ENCODE data around the gene XRRA1.
"Not testable (repeated sequence)": the region's sequence is repeated elsewhere in the genome, so short reads cannot be mapped to it uniquely, and the experiment has no call there.

XRRA1 gene, protein sequence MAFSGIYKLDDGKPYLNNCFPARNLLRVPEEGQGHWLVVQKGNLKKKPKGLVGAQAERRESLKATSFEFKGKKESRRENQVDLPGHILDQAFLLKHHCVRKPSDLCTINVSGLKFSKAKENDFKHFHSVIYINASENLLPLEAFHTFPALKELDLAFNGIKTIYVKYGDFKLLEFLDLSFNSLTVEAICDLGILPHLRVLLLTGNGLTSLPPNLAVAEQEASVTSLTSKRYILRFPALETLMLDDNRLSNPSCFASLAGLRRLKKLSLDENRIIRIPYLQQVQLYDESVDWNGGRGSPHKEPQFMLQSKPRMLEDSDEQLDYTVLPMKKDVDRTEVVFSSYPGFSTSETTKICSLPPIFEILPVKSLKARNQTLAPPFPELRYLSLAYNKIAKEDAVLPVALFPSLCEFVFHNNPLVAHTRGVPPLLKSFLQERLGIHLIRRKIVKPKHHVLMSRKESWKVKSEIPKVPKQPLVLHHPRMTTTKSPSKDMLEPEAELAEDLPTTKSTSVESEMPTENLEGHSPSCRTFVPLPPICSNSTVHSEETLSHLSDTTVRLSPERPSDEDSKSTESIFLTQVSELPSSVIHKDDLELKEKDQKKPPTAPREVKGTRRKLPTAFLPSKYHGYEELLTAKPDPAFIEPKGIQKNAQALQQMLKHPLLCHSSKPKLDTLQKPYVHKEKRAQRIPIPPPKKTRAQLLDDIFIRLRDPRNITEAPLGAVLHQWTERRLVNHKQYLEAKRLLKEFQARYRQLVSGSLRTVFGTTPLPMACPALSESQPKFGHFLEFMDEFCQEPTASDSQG

DNA sequence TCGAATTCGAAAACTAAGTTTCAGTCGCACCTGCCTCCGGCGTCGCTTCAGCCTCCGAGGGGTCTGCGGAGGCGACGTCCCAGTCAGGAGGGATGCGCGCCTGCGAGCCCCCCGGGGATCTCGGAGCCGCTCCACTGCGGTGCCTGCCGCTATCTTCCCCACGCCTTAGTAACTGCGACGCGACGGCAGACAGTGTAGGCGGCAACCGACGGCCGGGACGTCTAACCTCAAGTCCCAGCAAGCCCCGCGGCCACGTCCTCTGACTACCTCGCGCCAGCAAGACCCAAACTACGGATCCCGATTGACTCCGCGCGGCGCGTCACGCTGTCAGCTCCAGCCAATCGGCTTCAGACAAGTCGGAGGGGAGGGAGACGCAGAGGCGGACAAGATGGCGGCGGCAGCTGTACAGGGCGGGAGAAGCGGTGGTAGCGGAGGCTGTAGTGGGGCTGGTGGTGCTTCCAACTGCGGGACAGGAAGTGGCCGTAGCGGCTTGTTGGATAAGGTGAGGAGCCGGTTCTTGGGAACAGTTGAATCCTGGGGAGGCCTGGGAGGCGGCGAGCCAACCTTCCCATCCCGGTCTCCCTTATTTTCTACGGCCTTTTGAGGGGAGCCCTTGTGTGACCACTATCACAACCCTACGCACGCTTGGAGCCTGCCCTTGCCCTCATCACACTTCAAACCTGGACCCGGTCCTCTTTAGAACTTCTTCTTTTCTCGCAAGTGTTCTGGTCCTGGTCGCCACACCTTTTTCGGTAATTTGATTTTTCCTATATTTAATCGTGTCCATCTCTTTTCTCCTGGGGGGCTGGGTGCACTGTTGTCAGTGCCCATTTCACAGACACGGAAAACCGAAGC lies at the start of gene XRRA1, which contains the start of gene SPCS2:
TSS of gene XRRA1 (minus strand) at position 194 of the 855 bp plus-strand sequence. CDS start 8,213 bp downstream, outside the sequence.
TSS of gene SPCS2 (plus strand) at position 369 of the 855 bp plus-strand sequence. CDS start at position 389, 20 bp downstream.
- DNase-seq (ENCODE audit: low read depth in 3 of 3, low spot score in 1 of 3): peak; percentile 90 to 94 (median 94)

DNA sequence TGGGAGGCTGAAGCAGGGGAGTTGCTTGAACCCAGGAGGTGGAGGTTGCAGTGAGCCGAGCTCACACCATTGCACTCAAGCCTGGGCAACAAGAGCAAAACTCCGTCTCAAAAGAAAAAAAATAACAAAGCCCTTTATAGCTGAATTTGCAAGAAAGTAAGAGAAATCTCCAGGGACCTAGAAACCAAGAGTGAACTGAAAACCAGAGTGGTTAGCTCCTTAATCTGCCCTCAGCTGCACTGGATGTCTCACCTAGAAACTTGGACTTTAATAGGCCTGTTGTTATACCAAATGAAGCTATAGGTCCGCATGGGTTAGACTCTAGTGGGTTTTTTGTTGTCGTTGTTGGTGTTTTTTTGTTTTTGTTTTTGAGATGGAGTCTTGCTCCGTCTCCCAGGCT lies 44.0 kb upstream of the XRRA1 start:
- no peak for DNase-seq (ENCODE audit: low read depth in 3 of 3, low spot score in 1 of 3)

DNA sequence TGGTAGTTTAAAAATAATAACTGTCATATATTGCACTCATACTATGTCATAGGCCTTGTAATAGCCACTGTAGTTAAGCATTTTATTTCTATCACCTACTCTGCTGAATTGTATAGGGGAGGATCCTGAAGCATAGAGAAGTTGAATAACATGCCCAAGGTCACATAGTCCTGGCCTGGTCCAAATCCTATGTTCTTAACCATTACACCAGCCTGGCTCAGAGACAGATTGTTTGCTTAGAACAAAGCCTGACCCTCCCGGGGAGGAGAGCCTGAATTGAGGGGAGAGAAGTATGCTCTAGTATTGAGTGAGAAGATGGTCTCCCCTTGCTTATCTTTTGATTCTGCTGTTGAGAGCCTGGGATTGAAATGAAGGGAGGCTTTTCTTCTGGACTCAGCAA lies 42.0 kb upstream of the XRRA1 start:
- no peak for DNase-seq (ENCODE audit: low read depth in 3 of 3, low spot score in 1 of 3)

DNA sequence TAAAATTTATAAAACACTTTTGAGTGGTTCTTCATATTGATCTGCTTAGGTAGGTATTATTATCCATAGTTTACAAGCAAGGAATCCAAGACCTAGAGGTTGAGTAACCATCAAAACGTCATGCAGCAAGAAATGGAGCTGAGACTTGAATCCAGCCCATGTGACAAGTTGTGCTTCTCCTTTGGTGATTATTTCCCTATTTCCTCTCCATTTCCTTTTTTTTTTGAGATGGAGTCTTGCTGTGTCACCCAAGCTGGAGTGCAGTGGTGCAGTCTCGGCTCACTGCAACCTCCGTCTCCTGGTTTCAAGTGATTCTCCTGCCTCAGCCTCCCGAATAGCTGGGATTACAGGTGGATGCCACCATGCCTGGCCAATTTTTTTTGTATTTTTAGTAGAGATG lies 41.3 kb upstream of the XRRA1 start:
- DNase-seq (ENCODE audit: low read depth in 3 of 3, low spot score in 1 of 3): not testable (repeated sequence)

DNA sequence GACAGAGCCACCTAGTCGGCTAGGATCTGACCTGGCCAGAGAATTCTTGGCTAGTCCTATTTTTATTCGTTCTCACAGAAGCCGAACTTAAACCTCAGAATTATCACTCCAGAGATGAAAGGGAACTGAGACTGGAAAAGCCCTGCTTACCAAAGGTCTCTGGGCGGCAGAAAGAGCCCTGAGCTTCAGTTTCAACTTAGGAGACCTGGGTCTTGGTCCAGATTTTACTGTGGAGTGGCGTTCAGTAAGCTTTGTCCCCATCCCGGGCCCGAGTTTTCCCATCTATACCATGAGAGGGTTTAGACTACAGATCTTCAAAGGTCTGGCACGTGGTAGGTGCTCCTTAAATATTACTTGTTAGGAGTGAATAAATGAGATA lies 40.4 kb upstream of the XRRA1 start:
- no peak for DNase-seq (ENCODE audit: low read depth in 3 of 3, low spot score in 1 of 3)

DNA sequence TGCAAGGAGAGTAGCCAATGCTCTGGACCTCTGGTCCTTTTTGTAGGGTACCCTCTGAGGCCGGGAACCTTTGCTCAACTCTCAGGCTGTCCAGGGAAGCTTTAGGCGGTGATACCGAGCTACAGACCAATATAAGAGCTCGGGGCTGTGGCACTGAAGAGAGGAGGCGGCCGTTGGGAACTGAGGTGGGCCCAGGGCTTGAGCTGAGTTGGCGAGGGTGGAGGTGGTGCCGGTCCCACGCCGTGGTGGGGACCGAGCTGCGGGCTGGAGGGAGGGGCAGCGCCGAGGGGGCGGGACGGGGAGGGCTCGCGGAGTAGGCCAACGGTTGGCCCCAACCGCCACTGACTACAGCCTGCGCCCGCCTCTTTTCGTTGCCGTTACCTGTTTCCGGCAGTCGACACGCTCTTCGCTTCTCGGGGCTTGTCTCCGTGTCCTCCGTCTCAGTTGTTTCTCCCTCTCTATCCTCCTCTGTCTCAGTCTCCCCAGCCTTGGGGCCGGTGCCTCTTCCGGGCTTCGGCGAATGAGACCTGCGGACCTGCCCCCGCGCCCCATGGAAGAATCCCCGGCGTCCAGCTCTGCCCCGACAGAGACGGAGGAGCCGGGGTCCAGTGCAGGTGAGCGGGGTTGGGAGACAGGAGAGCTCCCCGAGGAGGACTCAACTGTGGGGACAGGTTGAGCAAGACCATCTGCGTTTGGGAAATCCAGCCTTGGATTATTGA lies 39.8 kb upstream of the XRRA1 start, which contains the start of gene NEU3:
TSS of gene NEU3 (plus strand) at position 393 of the 719 bp plus-strand sequence. CDS start at position 521, 128 bp downstream.
- DNase-seq (ENCODE audit: low read depth in 3 of 3, low spot score in 1 of 3): peak; percentile 53 to 72 (median 71)

DNA sequence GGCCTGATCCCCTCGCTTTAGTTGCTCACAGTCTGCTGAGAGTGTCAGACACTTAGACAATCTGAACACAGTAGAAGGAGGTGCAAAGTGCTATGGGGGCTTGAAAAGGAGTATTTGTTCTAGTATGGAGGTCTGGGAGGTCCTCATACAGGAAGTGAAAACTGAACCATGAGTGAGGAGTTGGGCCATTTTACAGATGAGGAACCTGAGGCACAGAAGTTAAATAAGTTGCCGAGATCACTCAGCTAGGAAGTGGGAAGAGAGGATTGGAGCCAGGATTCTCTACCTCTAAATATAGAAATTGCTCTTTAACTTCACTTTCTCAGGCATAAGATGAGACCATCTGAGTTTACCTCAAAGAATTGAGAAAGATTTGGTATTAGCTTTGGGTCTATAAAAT lies 35.8 kb upstream of the XRRA1 start:
- no peak for DNase-seq (ENCODE audit: low read depth in 3 of 3, low spot score in 1 of 3)

DNA sequence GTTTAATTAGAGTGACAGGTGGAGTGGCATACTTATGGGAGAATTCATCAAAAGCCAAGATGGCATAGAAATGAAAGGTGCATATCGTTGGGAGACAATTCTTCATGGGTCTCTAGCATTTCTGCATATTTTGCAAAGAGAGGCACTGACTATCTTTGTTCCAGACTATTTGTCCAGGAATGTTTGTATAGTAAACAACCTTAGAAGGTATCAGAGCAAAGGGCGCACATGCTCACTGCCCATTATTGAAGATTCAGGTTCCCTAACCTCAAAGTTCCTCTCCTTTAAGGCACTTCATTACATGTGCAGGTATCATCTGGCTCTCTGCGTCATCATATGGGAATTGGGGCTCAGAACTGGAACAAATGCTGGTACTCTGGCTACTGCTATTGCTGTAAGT lies 35.2 kb upstream of the XRRA1 start:
- no peak for DNase-seq (ENCODE audit: low read depth in 3 of 3, low spot score in 1 of 3)

DNA sequence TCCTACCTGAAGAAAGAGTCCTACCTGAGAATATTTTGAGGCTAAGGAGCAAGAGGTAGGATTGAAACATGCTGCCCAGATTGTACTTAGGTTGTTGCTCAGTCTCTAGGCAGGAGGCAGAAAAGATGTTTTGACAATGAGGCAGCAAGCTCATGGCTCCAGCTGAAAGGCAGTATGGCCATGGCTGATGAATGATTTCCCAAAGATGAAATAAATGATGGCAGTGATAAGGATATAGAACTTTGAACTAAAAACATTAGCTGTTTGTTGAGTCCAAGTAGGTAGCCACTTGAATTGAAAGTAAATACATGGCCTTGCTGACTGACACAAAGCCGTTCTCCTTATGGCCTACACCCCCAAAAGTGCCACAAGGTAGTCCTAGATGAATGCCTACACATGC lies 33.0 kb upstream of the XRRA1 start:
- no peak for DNase-seq (ENCODE audit: low read depth in 3 of 3, low spot score in 1 of 3)

DNA sequence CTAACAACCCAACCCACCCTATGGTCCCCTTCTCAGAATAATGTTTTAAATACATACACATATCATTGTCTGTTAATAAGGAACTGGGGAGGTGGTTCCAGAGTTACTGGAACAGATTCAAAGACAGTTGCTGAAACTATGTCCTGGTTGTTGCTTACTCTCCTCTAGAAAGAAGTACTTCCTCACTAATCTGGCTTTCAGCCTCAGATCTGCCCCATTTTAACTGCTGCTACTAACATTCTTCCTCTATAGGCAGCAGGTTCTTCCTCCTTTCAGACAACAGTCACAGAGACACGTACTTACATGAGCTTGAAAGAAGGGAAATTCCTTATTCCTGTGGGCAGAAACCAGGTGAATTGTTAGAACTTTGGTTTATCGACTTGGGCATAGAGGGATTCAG lies 31.7 kb upstream of the XRRA1 start:
- no peak for DNase-seq (ENCODE audit: low read depth in 3 of 3, low spot score in 1 of 3)

DNA sequence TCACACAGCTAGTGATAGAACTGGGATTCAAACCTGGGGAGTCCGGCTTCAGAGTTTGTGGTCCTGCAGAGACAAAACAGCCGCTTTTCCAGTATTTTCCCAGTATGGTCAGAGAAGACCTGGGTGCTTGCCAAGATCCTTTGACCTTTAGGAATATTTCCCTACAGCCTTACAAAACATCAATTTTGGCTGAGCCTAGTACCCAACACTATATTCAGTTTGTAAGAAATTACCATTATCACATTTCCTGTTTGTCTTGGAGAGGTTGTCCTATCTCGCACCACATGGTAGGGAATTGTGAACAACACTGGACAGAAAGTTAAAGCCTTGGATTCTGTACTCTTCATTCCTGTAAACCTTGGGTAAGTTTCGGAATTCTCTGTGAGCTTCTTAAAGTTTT lies 29.1 kb upstream of the XRRA1 start:
- no peak for DNase-seq (ENCODE audit: low read depth in 3 of 3, low spot score in 1 of 3)

DNA sequence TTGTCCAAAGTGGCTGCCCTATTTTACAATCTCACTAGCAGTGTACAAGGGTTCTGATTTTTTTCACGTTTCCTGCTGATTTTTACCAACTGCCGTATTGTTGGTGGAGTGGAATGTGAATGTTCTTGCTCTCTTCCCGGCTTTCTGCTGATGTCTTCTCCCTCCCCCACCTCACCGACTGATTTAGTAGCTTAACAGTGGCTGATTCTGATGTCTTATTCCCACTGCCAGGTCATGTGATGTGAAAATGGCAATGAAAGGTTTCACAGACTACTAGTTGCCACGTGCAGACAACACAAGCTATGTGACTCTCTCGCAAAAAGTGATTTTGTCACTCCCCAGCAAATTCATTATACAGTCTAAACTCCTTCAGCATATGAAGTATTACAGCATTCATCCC lies 22.5 kb upstream of the XRRA1 start:
- DNase-seq (ENCODE audit: low read depth in 3 of 3, low spot score in 1 of 3): no peak

DNA sequence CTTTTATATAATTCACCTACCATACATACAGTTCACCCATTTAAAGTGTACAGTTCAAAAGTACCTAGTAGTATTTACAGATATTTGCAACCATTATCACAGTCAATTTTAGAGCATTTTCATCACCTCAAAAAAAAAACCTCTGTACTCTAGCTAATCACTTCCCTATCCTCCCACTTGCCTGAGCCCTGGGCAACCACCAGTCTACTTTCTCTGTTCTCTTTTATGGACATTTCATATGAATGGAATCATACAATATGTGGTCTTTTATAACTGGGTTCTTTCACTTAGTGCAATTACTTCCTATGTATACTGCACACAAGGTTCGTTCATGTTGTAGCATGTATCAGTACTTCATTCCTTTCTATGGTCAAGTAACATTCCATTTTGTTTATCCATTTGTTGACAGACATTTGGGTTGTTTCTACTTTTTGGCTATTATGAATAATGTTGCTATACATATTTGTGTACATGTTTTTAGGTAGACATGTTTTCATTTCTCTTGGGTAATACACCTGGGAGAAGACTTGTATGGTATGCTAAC lies 22.0 kb upstream of the XRRA1 start:
- DNase-seq (ENCODE audit: low read depth in 3 of 3, low spot score in 1 of 3): no peak

DNA sequence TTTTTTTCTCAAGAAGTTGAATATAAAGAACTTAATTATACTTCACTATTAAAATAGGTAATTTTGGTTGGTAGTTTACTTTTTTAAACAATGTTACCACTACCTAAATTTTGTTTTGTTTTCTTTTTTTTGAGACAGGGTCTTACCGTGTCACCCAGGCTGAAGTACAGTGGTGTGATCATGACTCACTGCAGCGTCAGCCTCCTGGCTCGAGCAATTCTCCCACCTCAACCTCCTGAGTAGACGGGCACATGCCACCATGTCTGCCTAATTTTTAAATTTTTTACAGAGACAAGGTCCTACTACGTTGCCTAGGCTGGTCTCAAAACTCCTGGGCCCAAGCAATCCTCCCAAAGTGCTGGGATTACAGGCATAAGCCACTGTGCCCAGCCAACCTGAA lies 17.8 kb upstream of the XRRA1 start:
- DNase-seq (ENCODE audit: low read depth in 3 of 3, low spot score in 1 of 3): no peak

DNA sequence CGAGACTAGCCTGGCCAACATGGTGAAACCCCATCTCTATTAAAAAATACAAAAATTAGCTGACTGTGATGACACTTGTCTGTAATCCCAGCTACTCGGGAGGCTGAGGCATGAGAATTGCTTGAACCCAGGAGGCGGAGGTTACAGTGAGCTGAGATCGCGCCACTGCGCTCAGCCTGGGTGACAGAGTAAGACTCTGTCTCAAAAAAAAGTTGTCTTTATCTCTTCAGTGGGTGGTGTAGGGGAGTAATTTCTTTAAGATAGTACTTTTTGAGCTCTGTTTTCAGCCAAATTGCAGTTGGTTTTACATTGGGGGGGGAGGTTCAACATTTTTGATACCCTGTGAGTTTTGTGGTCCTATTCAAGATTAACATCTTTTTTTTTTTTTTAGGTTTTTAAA lies 11.2 kb upstream of the XRRA1 start:
- DNase-seq (ENCODE audit: low read depth in 3 of 3, low spot score in 1 of 3): not testable (repeated sequence)

DNA sequence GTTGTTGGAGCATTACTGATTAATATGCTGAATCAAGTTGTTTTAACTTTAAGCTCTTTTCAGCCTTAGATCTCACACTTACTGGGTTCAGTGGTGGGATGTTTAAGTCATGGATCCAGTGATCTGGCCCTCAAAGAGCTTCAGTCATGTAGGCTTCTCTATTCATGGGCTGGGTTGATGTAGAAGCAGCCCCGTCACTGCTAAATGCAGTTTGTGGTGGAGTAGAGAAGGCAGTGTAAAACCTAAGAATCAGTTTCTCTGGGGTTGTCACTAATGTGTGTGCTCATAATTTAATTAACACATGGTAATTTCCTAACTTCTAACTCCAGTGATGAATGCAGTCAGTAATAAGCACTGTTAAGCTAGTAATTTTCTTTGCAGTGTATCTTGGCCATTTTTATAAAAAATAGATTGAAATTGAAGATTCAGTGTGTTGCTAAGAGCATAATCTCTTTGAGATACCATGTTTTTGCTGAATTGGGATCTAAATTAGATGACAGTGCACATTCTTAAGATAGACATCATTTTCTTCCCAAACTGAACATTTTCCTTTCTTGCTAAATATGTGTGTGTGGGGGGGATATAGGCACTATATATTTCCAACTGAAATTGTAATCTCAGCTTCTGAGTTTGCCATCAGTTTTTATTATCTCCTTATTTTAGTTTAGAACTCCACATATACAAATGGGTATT lies 9.2 kb upstream of the XRRA1 start:
- DNase-seq (ENCODE audit: low read depth in 3 of 3, low spot score in 1 of 3): no peak

DNA sequence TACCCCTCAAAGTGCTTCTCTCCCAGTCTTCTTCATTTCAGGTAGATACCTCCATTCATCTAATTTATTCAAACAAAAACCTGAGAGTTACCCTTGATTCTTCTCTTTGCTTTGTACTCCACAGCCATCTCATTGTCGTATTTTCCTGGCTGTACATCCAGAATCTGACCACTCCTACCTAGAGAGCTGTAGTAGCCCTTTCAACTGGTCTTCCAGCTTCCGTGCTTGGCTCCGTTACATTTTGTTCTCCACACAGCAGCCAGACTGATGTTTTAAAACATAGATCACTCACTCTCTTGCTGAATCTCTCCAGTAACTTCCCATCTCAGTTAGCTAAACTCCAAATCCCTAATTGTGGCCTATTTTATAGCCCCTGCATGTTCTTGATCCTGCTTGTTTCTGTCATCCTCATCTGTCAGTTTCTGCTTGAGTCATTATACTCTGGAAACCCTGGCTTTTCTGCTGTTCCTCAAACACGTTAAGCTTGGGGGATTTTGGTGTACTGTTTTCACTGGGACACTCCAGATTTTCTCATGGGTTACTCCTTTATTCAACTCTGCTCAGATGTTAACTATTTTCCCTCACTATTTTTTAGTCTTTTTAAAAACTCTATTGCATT lies 7.6 kb upstream of the XRRA1 start:
- no peak for DNase-seq (ENCODE audit: low read depth in 3 of 3, low spot score in 1 of 3)

DNA sequence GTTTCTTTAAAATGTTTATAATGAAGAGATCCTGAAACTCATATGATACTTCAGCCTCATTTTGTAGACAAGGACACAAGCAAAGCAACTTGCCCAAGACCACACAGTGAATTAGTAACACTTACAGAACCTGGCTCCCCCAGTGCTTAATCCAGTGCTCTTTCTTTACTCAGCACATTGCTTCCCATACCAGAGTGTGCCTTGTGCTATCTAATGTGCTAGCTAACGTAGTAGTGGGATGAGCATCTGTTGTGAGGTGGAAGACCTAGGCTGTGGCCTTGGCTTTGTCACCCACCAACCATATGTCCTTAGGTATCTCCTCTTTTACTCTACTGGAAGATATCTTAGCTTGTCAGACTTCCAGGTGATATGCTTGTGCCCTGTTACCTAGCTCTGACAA lies 5.3 kb upstream of the XRRA1 start:
- DNase-seq (ENCODE audit: low read depth in 3 of 3, low spot score in 1 of 3): no peak

DNA sequence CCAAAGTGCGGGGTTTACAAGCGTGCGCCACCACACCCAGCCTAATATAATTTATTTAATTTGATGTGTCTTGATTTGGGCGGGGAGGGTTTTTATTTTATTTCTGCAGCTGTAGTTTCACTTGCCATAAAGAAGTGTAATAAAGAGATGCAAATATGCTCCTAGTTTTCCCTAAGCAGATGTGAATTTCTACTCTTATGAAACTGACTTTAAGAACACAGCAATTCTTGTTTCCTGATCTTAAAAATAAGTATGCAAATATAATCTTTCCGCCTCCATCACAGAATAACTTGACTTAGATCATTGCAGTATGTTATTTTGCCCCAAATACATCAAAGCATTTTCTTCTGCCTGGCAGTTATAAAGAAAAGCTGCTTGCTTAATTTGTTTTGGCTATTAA lies 4.6 kb upstream of the XRRA1 start:
- no peak for DNase-seq (ENCODE audit: low read depth in 3 of 3, low spot score in 1 of 3)

Measured in stimulated activated CD4-positive, alpha-beta T cell treated with anti-CD3 and anti-CD28 coated beads, TNF-alpha, amount 100 ng/mL, for 1 hour (primary cell).